Skeletal muscle cell (primary cell): ENCODE measurements around the gene ZNHIT2.
A peak's percentile ranks its signal among the peaks of the same experiment; 100 is the strongest.

ENCODE experiments used
- DNase-seq: peaks from one replicate; pipeline ENCODE4 v3.0.0-alpha.2; 2010; ENCODE audit warnings: low read depth
- H3K4me3 ChIP-seq: 2 replicates; pipeline ENCODE4 v1.5.1; 2011; ENCODE audit warnings: low read depth, mild to moderate bottlenecking, control low read depth, low read length, moderate library complexity

The ZNHIT2 gene

GRCh38 chr11:65134952-65135632 is 17.6 kb upstream of the ZNHIT2 start:
- peak; percentile 92 for DNase-seq
- H3K4me3 ChIP-seq = peak overlapping the region; percentile 95

- peak; percentile 59 for DNase-seq
- H3K4me3 ChIP-seq = peak within 1 kb of the TSS; percentile 95
Measured at GRCh38 chr11:65134240-65134951, 16.9 kb upstream of the ZNHIT2 start, which contains the start of gene SYVN1. Gene SYVN1 (minus strand): TSS chr11:65134519. CDS start chr11:65133601, 918 bp downstream.

- DNase-seq = no peak
- peak overlapping the region; percentile 95 for H3K4me3 ChIP-seq
Measured at GRCh38 chr11:65133724-65134123, 16.2 kb upstream of the ZNHIT2 start.

- H3K4me3 ChIP-seq = peak overlapping the region; percentile 95
- no peak for DNase-seq
Measured at GRCh38 chr11:65132988-65133700, 15.6 kb upstream of the ZNHIT2 start.

- DNase-seq = no peak
- peak overlapping the region; percentile 95 for H3K4me3 ChIP-seq
Measured at GRCh38 chr11:65132238-65132987, 14.9 kb upstream of the ZNHIT2 start.

GRCh38 chr11:65131895-65132237 is 14.4 kb upstream of the ZNHIT2 start:
- no peak for DNase-seq
- H3K4me3 ChIP-seq = no peak overlapping the region

- DNase-seq = no peak
- no peak overlapping the region for H3K4me3 ChIP-seq
Measured at GRCh38 chr11:65131417-65131776, 13.9 kb upstream of the ZNHIT2 start.

- H3K4me3 ChIP-seq = no peak overlapping the region
- no peak for DNase-seq
Measured at GRCh38 chr11:65130631-65131416, 13.3 kb upstream of the ZNHIT2 start.

- no peak overlapping the region for H3K4me3 ChIP-seq
- no peak for DNase-seq
Measured at GRCh38 chr11:65129649-65130441, 12.3 kb upstream of the ZNHIT2 start.

GRCh38 chr11:65128182-65129145 is 11.0 kb upstream of the ZNHIT2 start:
- H3K4me3 ChIP-seq = no peak overlapping the region
- no peak for DNase-seq

- no peak overlapping the region for H3K4me3 ChIP-seq
Measured at GRCh38 chr11:65127473-65128181, 10.1 kb upstream of the ZNHIT2 start.

GRCh38 chr11:65126624-65127274 is 9.2 kb upstream of the ZNHIT2 start:
- DNase-seq = no peak
- H3K4me3 ChIP-seq = no peak overlapping the region

More at GRCh38 chr11:65127473-65128181, 10.1 kb upstream of the ZNHIT2 start:
- DNase-seq = no peak

GRCh38 chr11:65125197-65126056 is 7.9 kb upstream of the ZNHIT2 start:
- H3K4me3 ChIP-seq = no peak overlapping the region
- DNase-seq = no peak

GRCh38 chr11:65124480-65125196 is 7.1 kb upstream of the ZNHIT2 start:
- no peak for DNase-seq
- no peak overlapping the region for H3K4me3 ChIP-seq
